ENCODE data around the gene SLC8A1.

Gene SLC8A1

DNA sequence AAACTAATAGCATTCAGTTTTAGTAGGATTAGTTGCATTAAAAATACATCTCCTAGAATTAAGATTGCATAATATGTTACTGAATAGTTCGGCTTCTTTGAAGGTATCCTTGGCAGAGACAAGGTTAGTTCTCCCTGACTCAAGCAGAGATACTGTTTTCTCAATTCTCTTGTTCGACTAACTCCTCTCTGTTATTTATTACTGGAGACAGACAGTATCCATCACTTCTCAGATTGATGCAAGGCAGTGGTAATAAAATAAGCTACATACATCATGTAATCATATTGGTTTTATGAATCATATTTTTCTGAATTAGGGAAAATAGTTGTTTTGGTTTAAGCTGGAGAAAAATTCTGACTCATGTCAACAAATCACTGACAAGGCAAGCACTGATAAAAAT is 134.8 kb downstream of the SLC8A1 start:
- H3K4me3 ChIP-seq, result no peak overlapping the region
- H3K9me3 ChIP-seq, result no peaks in the 10 kb centered on the region
- TF ChIP-seq, protein P1, sequence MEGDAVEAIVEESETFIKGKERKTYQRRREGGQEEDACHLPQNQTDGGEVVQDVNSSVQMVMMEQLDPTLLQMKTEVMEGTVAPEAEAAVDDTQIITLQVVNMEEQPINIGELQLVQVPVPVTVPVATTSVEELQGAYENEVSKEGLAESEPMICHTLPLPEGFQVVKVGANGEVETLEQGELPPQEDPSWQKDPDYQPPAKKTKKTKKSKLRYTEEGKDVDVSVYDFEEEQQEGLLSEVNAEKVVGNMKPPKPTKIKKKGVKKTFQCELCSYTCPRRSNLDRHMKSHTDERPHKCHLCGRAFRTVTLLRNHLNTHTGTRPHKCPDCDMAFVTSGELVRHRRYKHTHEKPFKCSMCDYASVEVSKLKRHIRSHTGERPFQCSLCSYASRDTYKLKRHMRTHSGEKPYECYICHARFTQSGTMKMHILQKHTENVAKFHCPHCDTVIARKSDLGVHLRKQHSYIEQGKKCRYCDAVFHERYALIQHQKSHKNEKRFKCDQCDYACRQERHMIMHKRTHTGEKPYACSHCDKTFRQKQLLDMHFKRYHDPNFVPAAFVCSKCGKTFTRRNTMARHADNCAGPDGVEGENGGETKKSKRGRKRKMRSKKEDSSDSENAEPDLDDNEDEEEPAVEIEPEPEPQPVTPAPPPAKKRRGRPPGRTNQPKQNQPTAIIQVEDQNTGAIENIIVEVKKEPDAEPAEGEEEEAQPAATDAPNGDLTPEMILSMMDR (IDR thresholded peaks at IDR 0.05), result no peak
- H3K27me3 ChIP-seq, result no peaks in the 10 kb centered on the region
- H3K36me3 ChIP-seq, result no peaks in the 10 kb centered on the region
- intact Hi-C loops (cut with DNase I; ENCODE audit: low total_unique reads), result no loop called here
- H3K27ac ChIP-seq, result peak overlapping the region in 1 of 2 donors; percentile 15
- H3K4me1 ChIP-seq, result peaks cover 0 to 35% (median 15%) of the 10 kb centered on the region in 4 donors
- no peak for DNase-seq

DNA sequence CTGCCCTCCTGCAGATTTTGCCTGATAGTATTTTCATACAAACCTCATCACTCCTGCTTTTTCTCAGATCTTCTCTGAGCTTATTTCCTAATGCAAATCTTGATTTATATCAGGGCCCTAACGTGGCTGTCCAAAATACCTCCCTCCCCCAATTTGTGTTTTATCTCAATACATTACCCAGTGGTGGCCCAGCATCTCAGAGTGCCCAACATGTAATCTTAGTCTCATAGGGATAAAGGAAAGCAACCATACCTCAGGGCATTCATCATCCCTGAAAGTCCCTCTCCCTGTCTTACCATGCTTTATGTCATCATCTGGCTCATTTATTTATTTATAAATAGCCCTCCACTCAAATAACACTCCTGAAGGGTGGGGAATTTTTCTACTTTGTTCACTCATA is 135.3 kb downstream of the SLC8A1 start:
- no peaks in the 10 kb centered on the region for H3K27me3 ChIP-seq
- intact Hi-C loops (cut with DNase I; ENCODE audit: low total_unique reads), result no loop called here
- no peak for DNase-seq

DNA sequence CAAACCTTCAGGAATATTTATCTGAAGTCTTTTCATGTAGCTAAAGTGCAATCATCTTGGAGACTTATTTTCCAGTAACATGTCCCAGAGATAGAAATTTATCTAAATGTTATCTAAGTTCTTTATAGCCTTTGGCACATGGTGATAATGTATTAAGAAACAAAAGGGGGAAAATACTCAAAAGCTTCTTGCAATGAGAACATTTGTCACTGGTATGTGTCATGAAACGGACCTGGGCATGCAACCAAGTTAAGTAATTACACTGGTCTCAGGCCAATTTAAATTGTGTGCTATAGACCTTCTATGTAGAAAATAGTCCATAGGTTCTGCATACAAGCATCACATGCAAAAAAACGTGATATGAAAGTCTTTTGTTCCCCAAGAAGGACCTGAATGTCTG is 136.2 kb downstream of the SLC8A1 start:
- TF ChIP-seq, protein P1 (IDR thresholded peaks at IDR 0.05), result no peak
- intact Hi-C loops (cut with DNase I; ENCODE audit: low total_unique reads), result no loop called here
- Histone ChIP-seq H3K4me3 (no peak overlapping the region), H3K9me3 (no peaks in the 10 kb centered on the region), H3K27ac (peak overlapping the region; percentile 15 to 41), H3K36me3 (no peaks in the 10 kb centered on the region), H3K4me1 (peaks cover 0 to 35% (median 15%) of the 10 kb centered on the region in 4 donors), H3K27me3 (no peaks in the 10 kb centered on the region)
- DNase-seq, result peak in 1 of 2 donors; percentile 33

More for the DNA sequence above, 135.3 kb downstream of the SLC8A1 start:
- TF ChIP-seq, protein P1 (IDR thresholded peaks at IDR 0.05), result no peak
- Histone ChIP-seq H3K4me1 (peaks cover 0 to 35% (median 15%) of the 10 kb centered on the region in 4 donors), H3K4me3 (no peak overlapping the region), H3K9me3 (no peaks in the 10 kb centered on the region), H3K27ac (peak overlapping the region in 1 of 2 donors; percentile 15), H3K36me3 (no peaks in the 10 kb centered on the region)

DNA sequence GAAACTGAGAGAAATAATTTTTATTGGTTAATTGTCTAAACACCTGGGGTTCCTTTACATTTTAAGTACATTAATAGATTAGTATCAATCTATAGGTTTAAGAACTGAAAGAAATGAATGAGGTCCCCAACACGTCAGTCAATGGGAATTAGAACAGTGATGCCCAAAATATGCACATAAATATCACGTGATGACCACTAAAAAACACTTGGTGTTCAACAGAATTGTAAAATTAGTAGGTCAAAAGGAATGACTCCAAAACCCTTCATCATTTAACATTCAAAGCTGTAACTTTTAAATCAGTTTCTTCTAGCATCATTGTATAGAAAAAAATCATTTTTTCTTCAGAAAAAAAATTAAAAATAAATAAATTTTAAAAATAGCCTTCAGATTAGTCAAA is 140.9 kb downstream of the SLC8A1 start:
- intact Hi-C loops (cut with DNase I; ENCODE audit: low total_unique reads), result no loop called here
- H3K36me3 ChIP-seq, result no peaks in the 10 kb centered on the region
- H3K4me1 ChIP-seq, result peaks cover 0 to 15% (median 7%) of the 10 kb centered on the region in 4 donors
- H3K9me3 ChIP-seq, result no peaks in the 10 kb centered on the region
- no peak overlapping the region for H3K4me3 ChIP-seq
- DNase-seq, result no peak
- H3K27me3 ChIP-seq, result no peaks in the 10 kb centered on the region
- TF ChIP-seq, protein P1 (IDR thresholded peaks at IDR 0.05), result no peak
- no peak overlapping the region for H3K27ac ChIP-seq

DNA sequence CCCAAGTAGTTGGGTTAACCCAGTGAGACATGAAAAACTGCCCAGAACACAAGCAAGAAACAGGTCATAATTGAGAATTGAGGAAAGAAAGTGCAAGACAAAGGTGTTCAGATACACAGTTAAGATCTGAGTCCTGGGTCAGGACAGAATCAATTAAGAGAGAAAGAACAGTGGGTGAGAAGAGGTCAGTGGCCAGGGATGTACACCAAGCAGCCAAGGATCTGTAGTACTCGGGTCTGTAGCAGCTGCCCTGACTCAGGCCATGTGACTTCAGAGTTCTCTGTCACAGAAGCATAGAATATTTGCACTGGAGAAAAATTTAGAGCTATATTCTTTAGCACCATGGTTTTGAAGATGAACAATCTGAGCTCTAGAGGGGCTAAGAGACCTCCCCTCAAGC is 141.6 kb downstream of the SLC8A1 start:
- Histone ChIP-seq H3K27me3 (no peaks in the 10 kb centered on the region), H3K9me3 (no peaks in the 10 kb centered on the region), H3K36me3 (no peaks in the 10 kb centered on the region), H3K4me3 (no peak overlapping the region), H3K27ac (no peak overlapping the region), H3K4me1 (peaks cover 0 to 15% (median 4%) of the 10 kb centered on the region in 4 donors)
- TF ChIP-seq, protein P1 (IDR thresholded peaks at IDR 0.05), result no peak
- intact Hi-C loops (cut with DNase I; ENCODE audit: low total_unique reads), result no loop called here
- no peak for DNase-seq

DNA sequence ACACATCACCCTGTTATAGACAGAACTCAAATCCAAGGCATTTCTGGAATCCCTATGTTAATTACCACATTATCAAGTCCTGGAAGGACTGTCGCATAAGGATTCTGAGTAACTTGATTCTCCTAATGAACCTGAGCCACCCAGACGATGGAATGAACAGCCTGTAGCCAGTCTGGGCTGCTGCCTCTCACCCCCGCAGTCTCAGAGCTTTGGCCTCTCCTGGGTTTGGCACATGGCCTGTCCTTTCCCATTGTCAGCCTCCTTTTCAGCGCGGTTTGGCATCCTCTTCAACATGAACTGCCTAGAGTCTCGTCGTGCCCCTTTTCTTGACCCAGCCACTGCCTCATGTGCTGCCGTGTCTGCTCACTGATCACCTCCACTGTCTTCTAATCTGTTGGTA is 147.6 kb downstream of the SLC8A1 start:
- DNase-seq, result no peak
- TF ChIP-seq, protein P1 (IDR thresholded peaks at IDR 0.05), result no peak
- H3K4me3 ChIP-seq, result no peak overlapping the region
- no peaks in the 10 kb centered on the region for H3K27me3 ChIP-seq
- no peaks in the 10 kb centered on the region for H3K9me3 ChIP-seq
- no peaks in the 10 kb centered on the region for H3K36me3 ChIP-seq
- intact Hi-C loops (cut with DNase I; ENCODE audit: low total_unique reads), result no loop called here
- H3K4me1 ChIP-seq, result peaks cover 0 to 33% (median 7%) of the 10 kb centered on the region in 4 donors
- no peak overlapping the region for H3K27ac ChIP-seq
